Prostate gland (tissue), 2 donors: Measurements from ENCODE around the gene FKBP9. TPM values are rescaled to one million over a fixed set of nuclear protein-coding genes. Genes with fewer than 3 reads are reported as not detected.
"Not testable (repeated sequence)": the region's sequence is repeated elsewhere in the genome, so short reads cannot be mapped to it uniquely, and the experiment has no call there.

ENCODE experiments used
- DNase-seq: peaks from one replicate; pipeline ENCODE4 v3.0.0-alpha.2; 2019; ENCODE audit warnings: low spot score
- H3K27ac ChIP-seq, 2 donors: fragments of 200-600 bp; sonication (generic); 2 replicates each; pipeline ENCODE4 v1.5.1; 2017 to 2019
- H3K27me3 ChIP-seq: fragments of 200-600 bp; sonication (generic); replicated peaks from 2 replicates; pipeline ENCODE4 v1.5.1; 2019; ENCODE audit not compliant: insufficient read depth
- H3K36me3 ChIP-seq, 2 donors: fragments of 200-600 bp; sonication (generic); 1 replicate in 1 of 2; 2 replicates in 1 of 2; pipeline versions ENCODE4 v1.5.1 to v1.8.1; 2017 to 2019
- H3K4me1 ChIP-seq: fragments of 200-600 bp; sonication (generic); replicated peaks from 2 replicates; pipeline ENCODE4 v1.5.1; 2019
- H3K4me3 ChIP-seq, 2 donors: fragments of 200-600 bp; sonication (generic); 2 replicates each; pipeline ENCODE4 v1.5.1; 2017 to 2019
- H3K9me3 ChIP-seq: fragments of 200-600 bp; sonication (generic); 2 replicates; pipeline ENCODE4 v1.5.1; 2017
- POLR2A ChIP-seq: fragments of 450-650 bp; IDR thresholded peaks from one replicate; pipeline ENCODE4 v1.6.1; 2016; ENCODE audit warnings: antibody characterized with exemption, mild to moderate bottlenecking
- POLR2AphosphoS5 ChIP-seq: sonication (generic); formaldehyde crosslinking; IDR thresholded peaks from one replicate; pipeline ENCODE4 v1.6.1; 2017; ENCODE audit warnings: antibody characterized with exemption
- WGBS: methylation state at CpG from one replicate; pipeline ENCODE4 v1.1.5; 2018; 5-methylcytosine and 5-hydroxymethylcytosine counted together
- intact Hi-C: fragments of 100-400 bp; cut with DNase I; formaldehyde crosslinking; loops from one replicate; pipeline ENCODE4 v1.14.2; 2022
- total RNA-seq, 2 donors: library from RNA; depleted of rRNA; stranded (reverse); fragments of >200 nt; gene quantifications; one replicate each; pipeline ENCODE4 v1.1.0, GENCODE V29; 2016
- TF ChIP-seq, protein P1 (sequence below), 4 experiments: fragments of 200-600 bp in 2 of 4; fragments of 450-650 bp in 2 of 4; sonication (generic) in 2 of 4; IDR thresholded peaks; 1 replicate in 3 of 4; 2 replicates in 1 of 4; pipeline ENCODE4 v1.5.1; 2016 to 2019; ENCODE audit warnings: antibody characterized with exemption in 4 of 4, mild to moderate bottlenecking in 2 of 4, moderate library complexity in 2 of 4

FKBP9 gene
- total RNA-seq, 2 donors from 2014 or later, result 115 to 137 TPM

DNA sequence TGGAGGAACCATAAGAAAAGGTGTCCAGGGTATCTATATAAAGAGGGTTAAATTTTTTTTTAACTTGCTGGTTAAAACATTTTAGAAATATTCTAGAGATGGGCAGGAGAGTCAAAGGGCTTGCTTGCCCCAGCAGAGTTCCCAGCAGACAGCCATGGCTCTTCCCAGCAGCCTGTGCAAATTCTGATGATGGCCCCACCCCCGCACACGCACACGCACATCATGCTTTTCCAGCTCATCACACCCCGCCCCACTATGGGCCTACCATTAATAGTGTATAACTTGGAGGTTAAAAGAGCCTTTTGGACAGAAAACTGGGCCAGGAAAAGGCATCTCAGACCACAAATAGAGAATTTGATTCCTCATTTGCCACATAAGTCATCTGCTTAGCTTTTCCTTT lies 48.5 kb downstream of the FKBP9 start:
- not testable (repeated sequence) for H3K27ac ChIP-seq, H3K36me3 ChIP-seq
- WGBS, result 88% methylated on average over 4 of the region's 4 CpGs

DNA sequence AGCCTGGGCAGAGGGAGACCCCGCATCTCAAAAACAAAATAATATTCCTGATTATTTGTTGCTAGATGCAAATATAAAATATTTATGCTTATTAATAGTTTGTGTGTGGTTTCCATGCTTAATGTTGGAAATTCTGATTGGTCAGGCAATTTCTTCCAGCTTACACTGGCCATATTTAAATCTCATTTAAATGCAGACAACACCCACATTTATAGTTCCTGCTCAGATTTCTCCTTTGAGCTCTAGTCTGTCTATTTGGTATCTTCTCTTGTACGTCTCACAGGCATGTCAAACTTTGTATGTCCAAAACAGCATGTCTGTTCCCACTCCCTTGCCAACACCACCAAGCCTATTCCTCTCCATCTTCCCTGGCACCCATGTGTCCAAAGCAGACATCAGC lies 52.5 kb downstream of the FKBP9 start:
- DNase-seq, result no peak
- H3K4me1 ChIP-seq, result no peaks in the 10 kb centered on the region
- H3K27me3 ChIP-seq, result no peaks in the 10 kb centered on the region
- no peaks in the 10 kb centered on the region for H3K36me3 ChIP-seq
- no peaks in the 10 kb centered on the region for H3K9me3 ChIP-seq
- TF ChIP-seq, protein P1, sequence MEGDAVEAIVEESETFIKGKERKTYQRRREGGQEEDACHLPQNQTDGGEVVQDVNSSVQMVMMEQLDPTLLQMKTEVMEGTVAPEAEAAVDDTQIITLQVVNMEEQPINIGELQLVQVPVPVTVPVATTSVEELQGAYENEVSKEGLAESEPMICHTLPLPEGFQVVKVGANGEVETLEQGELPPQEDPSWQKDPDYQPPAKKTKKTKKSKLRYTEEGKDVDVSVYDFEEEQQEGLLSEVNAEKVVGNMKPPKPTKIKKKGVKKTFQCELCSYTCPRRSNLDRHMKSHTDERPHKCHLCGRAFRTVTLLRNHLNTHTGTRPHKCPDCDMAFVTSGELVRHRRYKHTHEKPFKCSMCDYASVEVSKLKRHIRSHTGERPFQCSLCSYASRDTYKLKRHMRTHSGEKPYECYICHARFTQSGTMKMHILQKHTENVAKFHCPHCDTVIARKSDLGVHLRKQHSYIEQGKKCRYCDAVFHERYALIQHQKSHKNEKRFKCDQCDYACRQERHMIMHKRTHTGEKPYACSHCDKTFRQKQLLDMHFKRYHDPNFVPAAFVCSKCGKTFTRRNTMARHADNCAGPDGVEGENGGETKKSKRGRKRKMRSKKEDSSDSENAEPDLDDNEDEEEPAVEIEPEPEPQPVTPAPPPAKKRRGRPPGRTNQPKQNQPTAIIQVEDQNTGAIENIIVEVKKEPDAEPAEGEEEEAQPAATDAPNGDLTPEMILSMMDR (IDR thresholded peaks at IDR 0.05), result no peak
- TF ChIP-seq POLR2AphosphoS5, result no peak
- no peak for TF ChIP-seq POLR2A
- H3K4me3 ChIP-seq, result no peak overlapping the region
- 95% methylated on average over 2 of the region's 2 CpGs for WGBS
- intact Hi-C loops, result no loop called here
- no peak overlapping the region for H3K27ac ChIP-seq

More for the DNA sequence above, 48.5 kb downstream of the FKBP9 start:
- DNase-seq, H3K9me3 ChIP-seq, intact Hi-C loops, H3K27me3 ChIP-seq, H3K4me3 ChIP-seq, H3K4me1 ChIP-seq: not testable (repeated sequence)

DNA sequence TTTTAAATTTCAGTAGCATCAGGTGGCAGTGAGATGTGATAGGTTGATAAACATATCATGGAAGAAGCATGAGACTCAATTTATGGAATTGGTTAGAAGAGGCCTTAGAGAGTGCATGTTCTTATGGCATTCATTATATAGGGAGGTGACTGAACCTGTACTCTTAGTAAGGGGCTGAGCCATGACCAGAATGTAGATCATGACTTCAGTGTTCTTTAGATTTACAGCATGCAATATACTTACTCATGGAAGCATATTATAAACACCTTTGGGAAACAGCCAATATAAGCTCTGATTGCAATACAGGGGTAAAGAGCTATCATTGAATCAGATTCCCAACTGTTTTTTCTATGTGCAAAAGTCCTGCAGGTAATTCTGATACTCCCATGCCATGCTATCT lies 55.1 kb downstream of the FKBP9 start:
- no peak for TF ChIP-seq POLR2A
- TF ChIP-seq POLR2AphosphoS5, result no peak
- TF ChIP-seq, protein P1 (IDR thresholded peaks at IDR 0.05), result no peak
- Histone ChIP-seq H3K4me1 (no peaks in the 10 kb centered on the region), H3K4me3 (no peak overlapping the region), H3K27ac (no peak overlapping the region), H3K9me3 (no peaks in the 10 kb centered on the region), H3K27me3 (no peaks in the 10 kb centered on the region), H3K36me3 (no peaks in the 10 kb centered on the region)
- intact Hi-C loops, result no loop called here
- DNase-seq, result no peak

DNA sequence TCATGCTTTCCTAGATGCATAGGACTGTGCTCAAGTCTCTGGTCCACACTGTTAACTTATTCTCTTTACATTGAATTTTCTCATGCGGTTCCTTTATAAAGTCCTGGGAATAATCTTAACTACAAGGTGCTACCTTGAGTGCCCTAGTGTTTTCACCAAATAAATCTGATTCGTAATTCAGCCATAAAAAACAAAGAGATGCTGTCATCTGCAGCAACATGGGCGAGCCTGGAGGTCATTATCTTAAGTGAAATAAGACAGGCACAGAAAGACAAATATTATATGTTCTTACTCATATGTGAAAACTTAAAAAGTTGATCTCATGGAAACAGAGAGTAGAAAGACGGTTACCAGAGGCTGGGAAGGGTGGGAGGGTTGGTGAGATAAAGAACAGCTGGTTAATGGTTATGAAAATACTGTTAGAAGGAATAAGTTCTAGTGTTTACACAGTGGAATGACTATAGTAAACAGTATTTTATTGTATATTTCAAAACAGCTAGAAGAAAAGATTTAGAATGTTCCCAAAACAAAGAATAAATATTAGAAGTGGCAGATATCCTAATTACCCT lies 67.0 kb downstream of the FKBP9 start:
- Histone ChIP-seq H3K4me1 (no peaks in the 10 kb centered on the region), H3K9me3 (no peaks in the 10 kb centered on the region), H3K36me3 (no peaks in the 10 kb centered on the region), H3K27me3 (no peaks in the 10 kb centered on the region), H3K4me3 (no peak overlapping the region), H3K27ac (no peak overlapping the region)
- WGBS, result 91% methylated on average over 4 of the region's 4 CpGs
- no peak for TF ChIP-seq POLR2A
- no peak for TF ChIP-seq POLR2AphosphoS5
- TF ChIP-seq, protein P1 (IDR thresholded peaks at IDR 0.05), result no peak
- DNase-seq, result no peak
- intact Hi-C loops, result no loop called here

- intact Hi-C loops, result no loop called here
- no peak overlapping the region for H3K27ac ChIP-seq
- WGBS, result 91% methylated on average over 2 of the region's 2 CpGs
These were observed 78.5 kb downstream of the FKBP9 start for GRCh38 chr7:33035776-33036175.

More at GRCh38 chr7:33035776-33036175, 78.5 kb downstream of the FKBP9 start:
- H3K36me3 ChIP-seq, result no peaks in the 10 kb centered on the region
- H3K27me3 ChIP-seq, result no peaks in the 10 kb centered on the region
- no peak overlapping the region for H3K4me3 ChIP-seq
- no peaks in the 10 kb centered on the region for H3K9me3 ChIP-seq
- DNase-seq, result no peak
- no peaks in the 10 kb centered on the region for H3K4me1 ChIP-seq
- TF ChIP-seq, protein P1 (IDR thresholded peaks at IDR 0.05), result no peak
- no peak for TF ChIP-seq POLR2A
- no peak for TF ChIP-seq POLR2AphosphoS5
